ENCODE data around the gene SMCP.

The SMCP gene

DNA sequence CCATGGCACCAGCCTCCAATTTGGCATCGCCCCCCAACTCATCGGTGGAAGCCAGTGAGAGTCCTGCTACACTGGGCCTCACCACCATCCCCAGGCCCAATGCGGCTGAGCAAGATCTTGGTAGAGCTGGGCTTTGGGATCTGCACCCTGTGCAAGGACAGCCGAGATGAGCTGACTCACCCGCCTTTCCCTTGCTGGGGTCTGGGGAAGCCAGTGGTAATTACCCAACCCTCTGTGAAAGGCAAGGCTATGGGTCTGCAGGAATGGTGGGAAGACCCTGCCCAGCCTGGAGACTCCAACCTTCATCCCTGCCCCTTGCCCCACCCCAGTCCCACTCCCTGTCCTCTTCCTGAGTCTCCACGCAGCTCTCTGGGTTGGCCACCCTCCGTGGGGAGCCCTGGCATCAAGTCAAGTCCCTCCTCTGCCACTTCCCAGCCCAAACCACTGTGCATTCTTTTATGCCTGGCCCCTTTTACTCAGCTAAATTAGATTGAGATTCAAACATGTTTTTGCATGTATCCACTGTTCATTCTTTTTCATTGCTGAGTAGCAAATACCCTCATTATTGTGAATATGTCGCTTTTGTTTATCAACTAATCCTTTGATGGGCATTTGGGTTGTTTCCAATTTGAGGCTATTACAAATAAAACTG is 8.8 kb downstream of the SMCP start:
- DNase-seq = no peak

- DNase-seq = no peak
Measured at GRCh38 chr1:152888126-152888525, 10.0 kb downstream of the SMCP start.

DNA sequence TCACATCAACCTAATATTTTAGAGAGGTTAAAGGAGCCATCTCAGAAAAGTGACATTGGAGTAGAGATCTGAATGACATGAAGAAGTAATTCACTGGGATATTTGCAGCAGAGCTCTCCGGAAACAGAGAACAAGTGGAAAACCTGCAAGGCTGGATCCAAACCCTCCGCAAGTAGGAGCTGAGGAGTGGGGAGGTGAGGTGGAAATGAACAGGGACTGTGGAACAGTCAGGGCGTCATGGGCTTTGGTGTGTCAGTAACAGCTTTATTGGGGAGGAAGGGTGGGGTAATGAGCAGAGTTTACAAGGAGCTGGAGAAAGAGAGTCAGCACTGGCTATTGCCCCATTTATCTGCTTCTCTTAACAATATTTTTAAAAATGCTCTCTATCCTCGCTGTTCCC is 20.9 kb downstream of the SMCP start:
- DNase-seq = no peak

DNA sequence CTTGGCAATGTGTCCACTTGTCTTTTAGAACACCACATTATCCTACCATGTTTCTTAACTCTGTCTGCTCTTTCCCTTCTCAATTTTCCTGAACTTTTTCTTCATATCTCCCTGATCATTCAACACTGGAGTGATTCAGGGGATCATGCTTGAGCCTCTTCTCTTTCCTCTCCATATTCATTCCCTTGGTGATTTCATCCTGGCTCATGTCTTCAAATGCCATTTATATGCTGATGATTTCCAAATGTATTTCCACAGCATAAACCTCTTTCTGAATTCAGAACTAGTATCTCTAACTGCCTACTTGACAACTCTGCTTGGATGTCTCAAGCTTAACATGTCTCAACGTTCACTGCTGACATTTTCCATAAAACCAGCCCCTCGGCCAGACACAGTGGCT is 21.8 kb downstream of the SMCP start:
- no peak for DNase-seq

GRCh38 chr1:152901631-152902030 is 23.5 kb downstream of the SMCP start:
- DNase-seq = no peak

GRCh38 chr1:152902636-152903035 is 24.5 kb downstream of the SMCP start:
- no peak for DNase-seq

- no peak for DNase-seq
Measured at GRCh38 chr1:152904688-152905440, 26.7 kb downstream of the SMCP start.

GRCh38 chr1:152906023-152906565 is 28.0 kb downstream of the SMCP start:
- DNase-seq = no peak

DNA sequence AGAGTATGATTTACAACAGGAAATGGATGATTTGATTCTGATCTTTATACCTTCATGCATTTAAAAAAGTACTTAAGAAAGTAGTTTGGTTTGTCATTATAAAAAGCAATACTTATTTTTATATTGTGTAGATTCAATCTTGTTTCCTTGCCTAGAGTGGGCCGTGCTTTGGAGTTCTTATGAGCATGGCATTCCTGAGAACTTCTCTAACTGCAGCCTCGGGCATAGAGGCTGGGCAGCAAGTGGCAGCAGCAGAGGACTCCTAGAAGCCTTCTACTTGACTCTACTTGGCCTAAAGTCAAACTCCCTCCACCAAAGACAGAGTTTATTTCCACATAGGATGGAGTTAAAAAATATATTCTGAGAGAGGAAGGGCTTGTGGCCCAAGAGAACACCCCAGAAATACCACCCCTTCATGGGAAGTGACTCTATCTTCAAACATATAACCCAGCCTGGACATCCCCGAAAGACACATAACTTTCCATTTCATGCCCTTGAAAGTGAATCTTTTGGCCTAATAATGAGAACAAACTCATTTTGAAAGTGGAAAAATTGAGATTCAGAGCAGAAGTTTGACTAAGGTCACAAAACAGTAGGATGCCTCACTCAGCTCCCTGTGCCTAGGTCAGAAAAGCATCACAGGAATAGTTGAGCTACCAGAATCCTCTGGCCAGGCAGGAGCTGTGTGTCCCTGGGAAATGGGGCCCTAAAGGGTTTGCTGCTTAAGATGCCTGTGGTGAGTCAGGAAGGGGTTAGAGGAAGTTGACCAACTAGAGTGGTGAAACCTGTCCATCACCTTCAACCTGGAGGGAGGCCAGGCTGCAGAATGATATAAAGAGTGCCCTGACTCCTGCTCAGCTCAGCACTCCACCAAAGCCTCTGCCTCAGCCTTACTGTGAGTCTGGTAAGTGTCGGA is 29.8 kb downstream of the SMCP start, which contains the start of gene IVL:
Gene IVL (plus strand): TSS at position 861 of the 916 bp plus-strand sequence. CDS start 1,252 bp downstream, outside the sequence.
- no peak for DNase-seq

DNA sequence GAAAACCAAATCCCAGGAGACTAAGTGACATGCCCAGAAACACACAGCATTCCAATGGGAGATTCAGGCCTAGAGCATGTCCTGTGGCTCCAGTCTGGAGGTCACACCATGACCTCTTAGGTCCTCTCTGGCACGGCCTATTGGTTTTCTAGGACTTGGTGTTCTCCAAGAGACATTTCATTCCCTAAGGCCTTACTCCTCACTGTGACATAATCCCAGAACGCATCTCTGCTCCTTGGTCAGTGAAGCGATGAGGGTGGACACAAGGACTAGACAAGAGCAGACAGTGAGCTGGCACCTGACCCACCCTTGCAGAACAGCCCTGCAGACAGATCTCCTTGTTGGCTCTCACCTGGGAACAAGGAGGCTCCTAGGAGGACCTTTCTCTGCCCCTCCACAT is 31.1 kb downstream of the SMCP start:
- no peak for DNase-seq

DNA sequence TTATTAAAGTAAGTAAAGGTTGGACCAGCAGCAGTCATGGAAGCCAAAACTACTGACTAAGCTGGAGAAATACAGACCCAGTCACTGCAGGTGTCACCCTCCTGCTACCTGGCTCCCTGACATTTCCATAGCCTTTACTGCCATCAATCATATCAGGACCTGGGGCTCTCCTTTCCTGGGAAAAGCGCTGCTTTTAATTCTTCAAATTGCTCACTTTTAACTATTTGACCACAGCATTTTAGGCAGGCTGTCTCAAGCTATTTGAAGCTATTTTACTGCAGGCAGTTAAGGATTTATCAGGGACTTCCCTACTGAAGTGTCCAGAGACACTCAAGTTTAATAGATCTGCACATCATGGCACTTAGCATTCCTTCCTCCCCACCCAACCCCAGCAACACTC is 34.3 kb downstream of the SMCP start:
- no peak for DNase-seq

GRCh38 chr1:152912900-152913299 is 34.8 kb downstream of the SMCP start:
- no peak for DNase-seq

- no peak for DNase-seq
Measured at GRCh38 chr1:152917794-152918193, 39.7 kb downstream of the SMCP start.

GRCh38 chr1:152919071-152919470 is 40.9 kb downstream of the SMCP start:
- DNase-seq = no peak

GRCh38 chr1:152924191-152924590 is 46.1 kb downstream of the SMCP start:
- DNase-seq = no peak

DNA sequence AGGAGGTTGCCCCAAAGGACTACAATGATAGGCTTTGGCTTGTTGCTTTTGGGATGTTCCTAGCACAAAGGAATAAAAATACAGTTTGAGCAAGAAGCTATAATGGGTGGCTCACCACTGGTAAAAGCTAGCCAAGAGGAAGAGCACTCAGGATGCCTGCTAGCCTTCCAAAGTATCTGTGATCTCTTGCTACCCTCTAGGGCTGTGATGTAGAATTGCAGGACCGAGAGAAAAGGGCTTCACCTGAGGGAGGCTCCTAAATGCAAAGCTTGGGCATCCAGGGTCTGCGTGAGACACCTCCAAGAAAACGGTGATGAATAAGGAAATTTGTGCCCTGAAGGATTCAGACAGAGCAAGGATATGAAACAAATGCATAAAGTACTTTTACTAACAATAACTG is 48.0 kb downstream of the SMCP start:
- DNase-seq = no peak

DNA sequence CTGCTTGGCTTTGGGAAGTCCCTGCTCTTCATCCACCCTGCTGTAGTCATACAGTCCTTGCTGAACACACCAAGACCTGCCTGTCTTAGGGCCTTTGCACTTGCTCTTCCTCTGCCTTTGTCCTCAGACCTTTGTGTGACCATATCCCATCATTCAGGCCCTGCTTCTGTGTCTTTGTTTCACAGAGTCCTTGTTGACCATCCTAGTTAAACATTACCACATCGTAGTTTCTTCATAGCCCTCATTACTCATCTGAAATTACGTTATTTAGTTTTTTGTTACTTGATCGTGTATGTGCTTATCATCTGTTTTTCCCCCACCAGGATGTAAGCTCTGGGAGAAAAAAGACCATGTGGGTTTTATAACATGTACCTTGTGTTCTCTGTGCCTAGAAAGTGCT is 50.5 kb downstream of the SMCP start:
- no peak for DNase-seq

DNA sequence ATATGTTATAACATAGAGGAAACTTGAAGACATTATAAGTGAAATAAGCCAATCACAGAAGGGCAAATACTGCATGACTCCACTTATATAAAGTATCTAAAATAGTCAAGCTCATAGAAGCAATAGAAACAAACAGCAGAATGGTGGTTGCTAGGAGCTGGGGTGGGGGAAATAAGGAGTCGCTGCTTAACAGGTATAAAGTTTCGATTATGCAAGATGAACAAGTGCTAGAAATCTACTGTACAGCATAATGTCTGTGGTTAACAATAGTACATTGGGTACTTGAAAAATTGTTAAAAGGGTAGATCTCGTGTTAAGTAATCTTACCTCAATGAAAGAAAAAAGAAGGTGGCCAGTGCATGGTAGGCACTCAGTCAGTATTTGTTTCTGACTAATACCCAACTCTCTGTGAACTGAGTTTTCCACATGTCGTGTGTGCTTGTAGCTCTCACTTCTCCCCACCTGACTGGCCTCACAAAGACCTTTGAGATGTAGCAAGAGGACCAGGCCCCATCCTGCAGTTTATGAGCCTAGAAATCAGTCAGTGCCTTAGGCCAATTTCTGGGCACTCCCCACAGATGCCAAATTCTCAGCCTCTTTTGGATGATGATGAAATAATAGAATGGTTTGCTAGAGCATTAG is 54.2 kb downstream of the SMCP start:
- no peak for DNase-seq

DNA sequence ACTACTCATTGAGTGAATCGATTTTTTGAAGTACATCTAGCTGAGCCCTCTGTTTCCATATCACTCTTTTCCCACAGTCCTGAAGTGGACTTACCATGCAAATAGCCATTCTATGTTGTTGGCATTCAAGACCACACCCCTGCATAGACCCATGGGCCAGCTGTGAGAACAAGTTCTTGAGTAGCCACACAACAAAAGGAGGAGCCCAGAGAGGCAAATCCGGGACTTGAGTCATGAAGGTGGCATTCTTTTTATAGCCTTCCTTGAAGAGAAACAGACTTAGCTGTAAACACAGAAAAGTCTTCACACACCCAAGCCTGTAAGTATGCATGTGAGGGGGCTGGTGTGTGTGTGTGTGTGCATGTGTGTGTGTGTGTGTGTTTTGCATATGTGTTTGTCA is 55.1 kb downstream of the SMCP start:
- DNase-seq = no peak

Data from NCI-H510A treated with DMSO at 0.1 percent for 48 hours (cell line).